ENCODE data around the gene ACTA1. TPM values are rescaled to one million over a fixed set of nuclear protein-coding genes. Genes with fewer than 3 reads are reported as not detected.
"Not testable (repeated sequence)": the region's sequence is repeated elsewhere in the genome, so short reads cannot be mapped to it uniquely, and the experiment has no call there.

The ACTA1 gene
- total and polyA plus RNA-seq, 2 donors (not counting 1 experiment from before 2014, with no cell fraction given) = 0.21 TPM; not detected in 1

GRCh38 chr1:229420765-229421164, 13.1 kb downstream of the ACTA1 start:
- no peak for ATAC-seq (ENCODE audit: low read depth)
- no peak overlapping the region for H3K27ac ChIP-seq (ENCODE audit: low read length in 2 of 2)
- H3K4me2 ChIP-seq (replicated peaks; ENCODE audit: low read depth, low read length, poor library complexity, severe bottlenecking) = no peak overlapping the region
- peaks cover 0 to 6% (median 2%) of the 10 kb centered on the region in 4 experiments for H3K27me3 ChIP-seq (replicated peaks in 1 of 4; ENCODE audit: control extremely low read depth in 1 of 4, control insufficient read depth in 3 of 4, insufficient read depth in 4 of 4, low read length in 3 of 4)
- H3K27ac Mint-ChIP-seq = no peak overlapping the region
- no peak overlapping the region for H3K4me3 Mint-ChIP-seq
- intact Hi-C loops (cut with micrococcal nuclease) = no loop called here
- H3K4me1 Mint-ChIP-seq = no peaks in the 10 kb centered on the region
- no peak for TF ChIP-seq EZH2 (IDR thresholded peaks at IDR 0.05; ENCODE audit: borderline replicate concordance, insufficient read depth, low read depth, low read length, poor library complexity, severe bottlenecking)
- TF ChIP-seq, protein P1, sequence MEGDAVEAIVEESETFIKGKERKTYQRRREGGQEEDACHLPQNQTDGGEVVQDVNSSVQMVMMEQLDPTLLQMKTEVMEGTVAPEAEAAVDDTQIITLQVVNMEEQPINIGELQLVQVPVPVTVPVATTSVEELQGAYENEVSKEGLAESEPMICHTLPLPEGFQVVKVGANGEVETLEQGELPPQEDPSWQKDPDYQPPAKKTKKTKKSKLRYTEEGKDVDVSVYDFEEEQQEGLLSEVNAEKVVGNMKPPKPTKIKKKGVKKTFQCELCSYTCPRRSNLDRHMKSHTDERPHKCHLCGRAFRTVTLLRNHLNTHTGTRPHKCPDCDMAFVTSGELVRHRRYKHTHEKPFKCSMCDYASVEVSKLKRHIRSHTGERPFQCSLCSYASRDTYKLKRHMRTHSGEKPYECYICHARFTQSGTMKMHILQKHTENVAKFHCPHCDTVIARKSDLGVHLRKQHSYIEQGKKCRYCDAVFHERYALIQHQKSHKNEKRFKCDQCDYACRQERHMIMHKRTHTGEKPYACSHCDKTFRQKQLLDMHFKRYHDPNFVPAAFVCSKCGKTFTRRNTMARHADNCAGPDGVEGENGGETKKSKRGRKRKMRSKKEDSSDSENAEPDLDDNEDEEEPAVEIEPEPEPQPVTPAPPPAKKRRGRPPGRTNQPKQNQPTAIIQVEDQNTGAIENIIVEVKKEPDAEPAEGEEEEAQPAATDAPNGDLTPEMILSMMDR (IDR thresholded peaks at IDR 0.05) = no peak
- H2AFZ ChIP-seq (ENCODE audit: insufficient read depth, low read depth, low read length, poor library complexity, severe bottlenecking) = no peak overlapping the region
- peaks cover 4 to 8% (median 5%) of the 10 kb centered on the region in 3 donors for H3K9me3 ChIP-seq (ENCODE audit: control extremely low read depth in 1 of 3, control insufficient read depth in 2 of 3, insufficient read depth in 1 of 3, low read length in 2 of 3)
- peaks cover 10% of the 10 kb centered on the region for H3K9me3 Mint-ChIP-seq (ENCODE audit: insufficient read depth)
- 88% methylated on average over 3 of the region's 7 CpGs for WGBS (ENCODE audit: insufficient coverage)
- H3K79me2 ChIP-seq (ENCODE audit: control insufficient read depth, insufficient read depth, low read length) = no peaks in the 10 kb centered on the region
- H3K4me1 ChIP-seq (ENCODE audit: control insufficient read depth in 2 of 2, insufficient read depth in 2 of 2, low read length in 2 of 2) = no peaks in the 10 kb centered on the region
- no peak overlapping the region for H3K4me3 ChIP-seq (ENCODE audit: control extremely low read depth in 1 of 5, extremely low read depth in 1 of 5, insufficient read depth in 1 of 5, low read depth in 2 of 5, low read length in 4 of 5)
- CTCF ChIA-PET = interaction anchor here (1.1 to 1.3 kb wide), 2 partner anchors 10 to 61 kb away, joined by 3 to 4 read pairs; no protein-coding TSS in a partner anchor
- H3K27me3 Mint-ChIP-seq = peaks cover 46% of the 10 kb centered on the region
- POLR2A ChIA-PET = no interaction called here
- no peaks in the 10 kb centered on the region for H3K36me3 ChIP-seq (replicated peaks in 1 of 2; ENCODE audit: control extremely low read depth in 1 of 2, control insufficient read depth in 1 of 2, extremely low read depth in 1 of 2, insufficient read depth in 2 of 2, low read length in 1 of 2)
- no peak for DNase-seq
- no peaks in the 10 kb centered on the region for H4K20me1 ChIP-seq (ENCODE audit: control insufficient read depth, insufficient read depth, low read length, poor library complexity, severe bottlenecking)
- no peak overlapping the region for H3K9ac ChIP-seq (ENCODE audit: low read length)

DNA sequence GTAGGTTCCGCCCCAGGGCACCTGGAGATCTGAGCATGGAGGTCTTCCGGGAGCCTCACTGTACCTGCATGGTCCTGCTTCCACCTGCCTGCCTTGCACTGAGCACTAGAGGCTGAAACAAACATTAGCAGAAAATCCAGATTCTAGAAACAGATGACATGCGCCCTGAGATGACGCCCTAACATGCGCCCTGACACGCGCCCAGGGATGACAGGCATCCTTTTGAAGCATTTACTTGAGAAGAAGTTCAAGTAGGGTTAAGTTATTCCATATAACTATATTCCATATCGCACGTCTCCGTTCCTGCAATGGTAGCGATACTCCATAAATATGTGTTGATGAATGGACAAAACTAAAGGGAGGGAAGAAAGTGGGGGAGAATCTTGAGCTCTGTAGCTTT, 13.7 kb downstream of the ACTA1 start:
- Histone ChIP-seq H3K4me3 (ENCODE audit: control extremely low read depth in 1 of 5, extremely low read depth in 1 of 5, insufficient read depth in 1 of 5, low read depth in 2 of 5, low read length in 4 of 5) (no peak overlapping the region), H3K79me2 (ENCODE audit: control insufficient read depth, insufficient read depth, low read length) (no peaks in the 10 kb centered on the region), H3K9ac (ENCODE audit: low read length) (no peak overlapping the region), H3K9me3 (ENCODE audit: control extremely low read depth in 1 of 3, control insufficient read depth in 2 of 3, insufficient read depth in 1 of 3, low read length in 2 of 3) (peaks cover 4 to 8% (median 5%) of the 10 kb centered on the region in 3 donors), H3K4me1 (ENCODE audit: control insufficient read depth in 2 of 2, insufficient read depth in 2 of 2, low read length in 2 of 2) (no peaks in the 10 kb centered on the region), H3K27ac (ENCODE audit: low read length in 2 of 2) (no peak overlapping the region), H3K36me3 (replicated peaks in 1 of 2; ENCODE audit: control extremely low read depth in 1 of 2, control insufficient read depth in 1 of 2, extremely low read depth in 1 of 2, insufficient read depth in 2 of 2, low read length in 1 of 2) (no peaks in the 10 kb centered on the region), H3K27me3 (replicated peaks in 1 of 4; ENCODE audit: control extremely low read depth in 1 of 4, control insufficient read depth in 3 of 4, insufficient read depth in 4 of 4, low read length in 3 of 4) (peaks cover 0 to 6% (median under 1%) of the 10 kb centered on the region in 4 experiments), H4K20me1 (ENCODE audit: control insufficient read depth, insufficient read depth, low read length, poor library complexity, severe bottlenecking) (no peaks in the 10 kb centered on the region), H2AFZ (ENCODE audit: insufficient read depth, low read depth, low read length, poor library complexity, severe bottlenecking) (no peak overlapping the region), H3K4me2 (replicated peaks; ENCODE audit: low read depth, low read length, poor library complexity, severe bottlenecking) (no peak overlapping the region)
- Mint-ChIP-seq H3K27ac (no peak overlapping the region), H3K4me3 (no peak overlapping the region), H3K4me1 (no peaks in the 10 kb centered on the region), H3K27me3 (peaks cover 43% of the 10 kb centered on the region), H3K9me3 (ENCODE audit: insufficient read depth) (peaks cover 10% of the 10 kb centered on the region)
- ChIA-PET POLR2A (no interaction called here), CTCF (interaction anchor here (1.1 to 1.3 kb wide), 2 partner anchors 11 to 62 kb away, joined by 3 to 4 read pairs; no protein-coding TSS in a partner anchor)
- TF ChIP-seq, protein P1 (IDR thresholded peaks at IDR 0.05) = no peak
- no peak for TF ChIP-seq EZH2 (IDR thresholded peaks at IDR 0.05; ENCODE audit: borderline replicate concordance, insufficient read depth, low read depth, low read length, poor library complexity, severe bottlenecking)
- ATAC-seq (ENCODE audit: low read depth) = no peak
- intact Hi-C loops (cut with micrococcal nuclease) = no loop called here
- WGBS (ENCODE audit: insufficient coverage) = 88% methylated on average over 4 of the region's 11 CpGs
- no peak for DNase-seq

GRCh38 chr1:229418586-229418985, 15.3 kb downstream of the ACTA1 start:
- H2AFZ ChIP-seq (ENCODE audit: insufficient read depth, low read depth, low read length, poor library complexity, severe bottlenecking); H4K20me1 ChIP-seq (ENCODE audit: control insufficient read depth, insufficient read depth, low read length, poor library complexity, severe bottlenecking); H3K4me3 ChIP-seq (ENCODE audit: control extremely low read depth in 1 of 5, extremely low read depth in 1 of 5, insufficient read depth in 1 of 5, low read depth in 2 of 5, low read length in 4 of 5); H3K36me3 ChIP-seq (replicated peaks in 1 of 2; ENCODE audit: control extremely low read depth in 1 of 2, control insufficient read depth in 1 of 2, extremely low read depth in 1 of 2, insufficient read depth in 2 of 2, low read length in 1 of 2); H3K4me2 ChIP-seq (replicated peaks; ENCODE audit: low read depth, low read length, poor library complexity, severe bottlenecking); H3K4me3 Mint-ChIP-seq; H3K9me3 ChIP-seq (ENCODE audit: control extremely low read depth in 1 of 3, control insufficient read depth in 2 of 3, insufficient read depth in 1 of 3, low read length in 2 of 3); H3K79me2 ChIP-seq (ENCODE audit: control insufficient read depth, insufficient read depth, low read length); H3K4me1 ChIP-seq (ENCODE audit: control insufficient read depth in 2 of 2, insufficient read depth in 2 of 2, low read length in 2 of 2); DNase-seq; ATAC-seq (ENCODE audit: low read depth); H3K27ac ChIP-seq (ENCODE audit: low read length in 2 of 2); H3K4me1 Mint-ChIP-seq; H3K9ac ChIP-seq (ENCODE audit: low read length); intact Hi-C loops (cut with micrococcal nuclease); H3K9me3 Mint-ChIP-seq (ENCODE audit: insufficient read depth); H3K27me3 ChIP-seq (replicated peaks in 1 of 4; ENCODE audit: control extremely low read depth in 1 of 4, control insufficient read depth in 3 of 4, insufficient read depth in 4 of 4, low read length in 3 of 4); H3K27ac Mint-ChIP-seq; POLR2A ChIA-PET; CTCF ChIA-PET: not testable (repeated sequence)
- 79% methylated on average over 3 of the region's 6 CpGs for WGBS (ENCODE audit: insufficient coverage)
- H3K27me3 Mint-ChIP-seq = peaks cover 33% of the 10 kb centered on the region

Measured in B cell (primary cell).